Activated T-cell treated with anti-CD3 and anti-CD28 coated beads, Interleukin-2, amount 50 U/mL, for 48 hours (primary cell): Measurements from ENCODE around the gene PRKAR1B.

Experiments used
- DNase-seq, 2 experiments: peaks; one replicate each; pipeline ENCODE4 v3.0.0-alpha.2; 2020

Gene PRKAR1B

GRCh38 chr7:739983-740942 is 13.2 kb upstream of the PRKAR1B start:
- no peak for DNase-seq

- no peak for DNase-seq
Observed at GRCh38 chr7:739455-739982, 12.4 kb upstream of the PRKAR1B start.

GRCh38 chr7:738723-739454 is 11.8 kb upstream of the PRKAR1B start:
- DNase-seq: no peak

DNA sequence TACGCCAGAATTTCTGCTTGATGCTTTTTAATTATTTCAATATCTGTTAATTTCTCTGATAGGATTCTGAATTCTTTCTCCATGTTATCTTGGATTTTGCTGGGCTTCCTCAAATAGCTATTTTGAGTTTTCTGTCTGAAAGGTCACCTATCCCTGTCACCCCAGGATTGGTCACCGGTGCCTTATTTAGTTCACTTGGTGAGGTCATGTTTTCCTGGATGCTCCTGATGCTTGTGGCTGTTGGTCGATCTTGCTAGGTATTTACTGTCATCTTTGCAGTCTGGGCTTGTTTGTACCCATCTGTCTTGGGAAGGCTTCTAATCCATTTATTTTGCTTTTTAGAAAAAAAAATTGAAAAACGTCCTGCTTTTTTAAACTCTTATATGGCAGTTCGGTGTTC is 11.2 kb upstream of the PRKAR1B start:
- no peak for DNase-seq

DNA sequence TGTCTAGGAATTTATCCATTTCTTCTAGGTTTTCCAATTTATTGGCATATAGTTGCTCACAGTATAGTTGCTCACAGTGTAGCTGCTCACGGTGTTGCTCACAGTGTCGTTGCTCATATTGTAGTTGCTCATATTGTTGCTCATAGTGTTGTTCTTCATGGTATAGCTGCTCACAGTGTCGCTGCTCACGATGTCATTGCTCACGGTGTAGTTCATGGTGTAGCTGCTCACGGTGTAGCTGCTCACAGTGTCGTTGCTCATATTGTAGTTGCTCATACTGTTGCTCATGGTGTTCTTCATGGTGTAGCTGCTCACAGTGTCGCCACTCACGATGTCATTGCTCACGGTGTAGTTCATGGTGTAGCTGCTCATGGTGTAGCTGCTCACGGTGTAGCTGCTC is 7.7 kb upstream of the PRKAR1B start:
- DNase-seq: no peak

- no peak for DNase-seq
Observed at GRCh38 chr7:734214-734613, 7.1 kb upstream of the PRKAR1B start.

DNA sequence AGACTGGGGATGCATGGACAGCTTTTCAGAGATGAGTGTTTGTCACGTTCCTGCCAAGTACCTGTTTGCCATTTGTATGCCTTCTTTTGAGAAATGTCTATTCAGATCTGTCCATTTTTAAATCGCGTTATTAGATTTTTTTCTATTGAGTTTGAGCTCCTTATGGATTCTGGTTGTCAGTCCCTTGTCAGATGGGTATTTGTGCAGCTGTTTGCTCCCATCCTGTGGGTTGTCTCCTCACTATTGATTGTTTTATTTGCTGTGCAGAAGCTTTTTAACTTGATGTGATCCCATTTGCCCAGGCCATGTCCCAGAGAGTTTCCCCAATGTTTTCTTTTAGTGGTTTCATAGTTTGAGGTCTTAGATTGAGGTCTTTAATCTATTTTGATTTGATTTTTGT is 5.5 kb upstream of the PRKAR1B start:
- no peak for DNase-seq

GRCh38 chr7:732094-732541 is 5.0 kb upstream of the PRKAR1B start:
- DNase-seq: no peak

DNA sequence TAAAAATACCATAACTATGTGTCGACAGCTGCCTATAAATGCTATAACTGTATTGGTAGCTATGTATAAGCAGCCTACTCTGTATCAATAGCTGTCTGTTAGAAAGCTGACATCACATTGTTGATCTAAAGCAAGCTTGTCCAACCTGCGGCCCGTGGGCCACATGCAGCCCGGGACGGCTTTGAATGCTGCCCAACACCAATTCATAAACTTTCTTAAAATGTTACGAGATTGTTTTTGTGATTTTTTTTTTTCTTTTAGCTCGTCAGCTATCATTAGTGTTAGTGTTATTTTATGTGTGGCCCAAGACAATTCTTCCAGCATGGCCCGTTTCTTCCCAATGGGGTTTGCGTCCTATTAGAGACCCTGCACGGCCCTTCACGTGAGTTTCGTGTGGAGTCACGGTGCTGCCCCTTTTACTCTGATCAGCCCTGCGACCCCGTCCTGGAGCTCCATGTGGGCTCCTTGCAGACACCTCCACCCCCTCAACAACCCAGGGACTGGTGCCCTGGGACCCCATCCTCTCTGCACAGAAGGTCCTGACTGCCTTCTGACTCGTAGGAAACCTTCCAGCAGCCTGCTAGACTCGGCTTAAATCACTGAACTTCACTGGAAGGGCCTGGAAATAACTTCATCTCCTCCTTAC is 4.5 kb upstream of the PRKAR1B start:
- no peak for DNase-seq

DNA sequence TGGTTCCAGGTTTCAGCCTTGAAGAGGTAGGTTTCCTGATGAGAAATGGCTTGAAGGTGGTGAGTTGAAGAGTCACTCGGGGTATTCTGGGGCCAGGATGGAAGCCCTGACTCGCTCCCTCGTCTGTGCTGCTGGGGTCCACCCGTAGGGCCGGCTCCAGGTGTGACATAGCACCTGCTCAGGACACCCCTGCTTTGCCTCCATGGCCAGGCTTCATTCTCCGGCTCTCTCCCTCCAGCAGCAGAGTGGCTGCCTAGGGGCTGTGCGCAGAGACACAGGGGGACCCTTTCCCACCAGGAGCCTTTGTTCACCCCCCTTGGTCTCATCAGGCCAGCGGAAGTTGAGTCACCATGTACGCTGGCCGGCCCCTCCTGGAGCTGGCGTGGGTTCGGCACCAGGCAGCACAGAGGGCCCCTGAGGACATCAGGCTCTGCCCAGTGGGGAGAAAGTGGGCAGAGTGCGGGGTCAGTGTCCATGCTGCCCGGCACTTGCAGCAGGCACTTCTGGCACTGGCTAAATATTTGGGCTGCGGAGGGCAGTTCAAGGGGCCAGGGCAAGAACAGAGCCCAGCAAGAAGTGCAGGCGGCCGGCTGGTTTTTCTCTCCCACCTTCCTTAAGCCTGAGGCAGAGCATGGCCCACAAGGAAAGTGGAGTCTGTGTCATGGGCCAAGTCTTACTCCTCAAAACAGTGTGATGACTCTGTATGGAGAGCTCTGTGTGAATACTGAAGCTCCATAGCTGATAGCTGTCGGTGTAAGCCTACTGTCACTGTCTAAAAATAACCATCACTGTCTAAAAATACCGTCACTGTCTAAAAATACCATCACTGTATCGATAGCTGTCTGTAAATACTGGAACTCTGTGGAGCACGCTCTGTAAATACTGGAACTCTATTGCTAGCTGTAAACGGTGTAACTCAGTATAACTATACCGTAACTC is 3.7 kb upstream of the PRKAR1B start:
- no peak for DNase-seq

- no peak for DNase-seq
Observed at GRCh38 chr7:729140-730000, 2.3 kb upstream of the PRKAR1B start.

DNA sequence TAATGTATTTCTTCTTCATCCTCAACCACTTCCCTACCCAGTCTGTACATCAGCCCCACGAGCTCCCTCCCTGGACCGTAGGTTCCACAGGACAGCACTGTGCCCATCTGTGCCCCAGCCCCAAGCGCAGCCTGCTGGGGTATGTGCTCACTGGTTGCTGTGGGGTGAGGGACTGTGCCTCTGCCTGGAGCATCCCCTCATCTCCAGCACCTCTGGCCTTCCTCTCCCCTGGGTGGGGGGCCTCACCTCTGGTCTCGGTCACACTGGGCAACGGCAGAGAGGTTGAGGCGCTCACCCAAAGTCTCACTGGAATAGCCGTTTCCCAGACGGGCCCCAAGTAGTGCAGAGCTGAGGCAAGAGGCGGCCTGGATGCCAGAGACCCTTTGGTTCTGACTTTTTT is 1.5 kb upstream of the PRKAR1B start:
- DNase-seq: no peak

GRCh38 chr7:727806-728460 is 852 bp upstream of the PRKAR1B start:
- DNase-seq: no peak

DNA sequence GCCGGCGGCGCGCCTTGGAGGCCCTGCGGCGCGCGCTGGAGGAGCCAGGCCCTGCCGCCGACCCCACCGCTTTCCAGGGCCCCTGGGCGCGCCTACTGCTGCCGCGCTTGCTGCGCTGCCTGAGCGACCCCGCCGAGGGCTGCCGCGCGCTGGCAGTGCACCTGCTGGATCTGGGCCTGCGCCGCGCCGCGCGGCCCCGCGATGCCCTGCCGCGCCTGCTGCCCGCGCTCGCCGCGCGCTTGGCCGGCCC is 302 bp downstream of the PRKAR1B start:
- no peak for DNase-seq

DNA sequence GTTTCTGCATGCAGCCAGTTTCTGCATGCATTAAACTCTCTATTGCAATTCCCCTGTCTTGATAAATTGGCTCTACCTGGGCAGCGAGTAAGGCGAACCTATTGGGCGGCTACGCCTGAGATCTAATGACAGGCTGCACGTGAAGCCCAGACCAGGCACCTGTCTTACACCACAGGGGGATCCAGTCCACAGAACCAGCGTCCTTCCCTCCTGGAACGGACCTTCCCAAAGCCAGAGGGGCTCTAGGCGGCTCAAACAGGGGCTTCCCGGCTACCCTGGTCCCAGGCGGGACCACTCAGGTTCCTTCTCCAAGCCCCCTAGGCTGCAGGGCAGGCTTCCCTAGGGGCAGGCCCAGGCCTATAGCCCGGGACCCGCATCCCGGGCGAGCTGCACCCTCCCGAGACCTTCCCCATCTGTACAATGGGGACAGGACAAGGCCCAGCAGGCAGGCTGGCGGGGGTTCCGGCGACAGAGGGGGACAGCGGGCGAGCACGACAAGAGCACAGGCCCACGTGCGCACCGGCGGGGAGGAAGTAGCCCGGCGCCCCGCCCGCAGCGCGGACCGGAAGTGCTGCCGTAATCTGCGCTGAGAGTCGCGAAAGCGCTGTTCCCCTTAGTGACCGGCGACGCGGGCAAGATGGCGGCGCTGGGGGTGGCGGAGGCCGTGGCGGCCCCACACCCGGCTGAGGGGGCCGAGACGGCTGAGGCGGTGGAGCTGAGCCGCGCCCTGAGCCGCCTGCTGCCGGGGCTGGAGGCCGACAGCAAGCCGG is 812 bp downstream of the PRKAR1B start, which contains the start of gene DNAAF5:
Gene DNAAF5, plus strand, starts transcription at position 616 of the 770 bp plus-strand sequence. Its CDS starts 22 bp downstream, at position 638.
- peak; percentile 92 to 93 for DNase-seq

DNA sequence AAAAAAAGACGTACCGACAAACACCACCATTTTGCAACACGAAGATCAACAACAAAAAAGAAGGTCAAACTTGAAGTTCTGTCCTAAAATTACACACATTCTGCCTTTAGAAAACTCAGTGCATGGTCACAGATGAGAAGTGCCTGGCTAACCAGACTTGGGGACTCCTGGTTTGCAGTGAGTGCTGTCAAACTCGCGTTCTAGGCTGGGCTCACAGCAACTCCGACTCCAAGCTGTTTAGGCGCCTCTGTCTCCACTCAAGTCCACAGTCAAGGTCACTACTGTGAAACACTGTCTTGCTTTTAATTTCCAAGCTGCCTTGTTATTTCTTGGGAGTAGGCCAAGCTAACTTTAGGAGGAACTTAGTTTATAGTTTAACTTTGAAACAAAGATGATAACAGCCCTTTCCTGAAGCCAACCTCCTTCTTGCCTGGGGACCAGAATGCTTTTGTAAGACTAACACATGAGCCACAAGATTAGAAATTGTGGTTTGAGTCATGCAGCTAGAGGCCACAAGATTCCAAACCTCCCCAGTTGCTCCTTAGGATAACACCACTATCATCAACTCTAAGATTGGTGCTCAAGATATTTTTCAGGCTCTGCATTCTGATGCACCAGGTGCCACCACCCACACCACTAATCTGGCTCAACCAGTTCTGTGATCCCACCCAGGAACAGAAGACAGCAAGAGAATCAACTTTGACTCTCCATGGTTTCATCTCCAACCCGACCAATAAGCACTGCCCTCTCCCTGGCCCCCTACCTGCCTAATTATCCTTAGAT is 1.7 kb downstream of the PRKAR1B start:
- DNase-seq: peak in 1 of 2 experiments; percentile 36

GRCh38 chr7:724298-724697 is 2.8 kb downstream of the PRKAR1B start:
- DNase-seq: peak in 1 of 2 experiments; percentile 14

DNA sequence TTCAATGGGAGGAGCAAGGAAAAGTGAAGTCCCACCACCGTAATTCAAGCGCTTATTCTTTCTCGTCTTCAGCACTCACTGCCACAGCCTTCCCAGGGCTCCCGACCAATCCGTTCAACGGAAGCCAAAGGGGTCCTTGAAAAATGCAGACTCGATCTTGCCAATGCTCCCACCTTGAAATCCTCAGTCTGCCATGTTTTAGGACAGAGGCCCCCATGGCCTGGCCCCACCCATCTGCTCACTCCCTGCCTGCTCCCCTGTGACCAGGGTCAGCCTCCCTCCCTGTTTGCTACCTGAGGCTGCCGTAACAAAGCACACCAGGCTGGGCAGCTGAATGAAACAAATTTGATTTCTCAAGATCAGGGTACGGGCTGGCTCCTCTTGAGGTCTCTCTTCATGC is 3.5 kb downstream of the PRKAR1B start:
- DNase-seq: no peak
